ENCODE measurements around the gene RNF138.
"Not testable (repeated sequence)": the region's sequence is repeated elsewhere in the genome, so short reads cannot be mapped to it uniquely, and the experiment has no call there.

DNA sequence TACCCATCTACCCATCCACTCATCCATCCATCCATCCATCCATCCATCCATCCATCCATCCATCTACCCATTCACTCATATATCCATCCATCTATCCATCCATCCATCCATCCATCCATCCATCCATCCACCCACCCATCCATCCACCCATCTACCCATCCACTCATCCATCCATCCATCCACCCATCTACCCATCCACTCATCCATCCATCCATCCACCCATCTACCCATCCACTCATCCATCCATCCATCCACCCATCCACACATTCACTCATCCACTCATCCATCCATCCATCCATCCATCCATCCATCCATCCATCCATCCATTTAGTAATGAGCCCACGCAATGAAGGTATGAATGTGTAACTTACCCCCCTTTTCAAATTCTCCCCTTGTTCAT is 85.1 kb downstream of the RNF138 start:
- not testable (repeated sequence) for TF ChIP-seq CTCF (optimal IDR thresholded peaks at IDR 0.05 in 1 of 3, IDR thresholded peaks at IDR 0.05 in 1 of 3, conservative IDR thresholded peaks at IDR 0.05 in 1 of 3; ENCODE audit: extremely low read depth in 1 of 3, insufficient read depth in 2 of 3, low read length in 3 of 3); EZH2 (IDR thresholded peaks at IDR 0.05; ENCODE audit: low read length)
